ENCODE measurements around the gene KRT16.
A peak's percentile ranks its signal among the peaks of the same experiment; 100 is the strongest.
"Not testable (repeated sequence)": the region's sequence is repeated elsewhere in the genome, so short reads cannot be mapped to it uniquely, and the experiment has no call there.

The KRT16 gene

DNA sequence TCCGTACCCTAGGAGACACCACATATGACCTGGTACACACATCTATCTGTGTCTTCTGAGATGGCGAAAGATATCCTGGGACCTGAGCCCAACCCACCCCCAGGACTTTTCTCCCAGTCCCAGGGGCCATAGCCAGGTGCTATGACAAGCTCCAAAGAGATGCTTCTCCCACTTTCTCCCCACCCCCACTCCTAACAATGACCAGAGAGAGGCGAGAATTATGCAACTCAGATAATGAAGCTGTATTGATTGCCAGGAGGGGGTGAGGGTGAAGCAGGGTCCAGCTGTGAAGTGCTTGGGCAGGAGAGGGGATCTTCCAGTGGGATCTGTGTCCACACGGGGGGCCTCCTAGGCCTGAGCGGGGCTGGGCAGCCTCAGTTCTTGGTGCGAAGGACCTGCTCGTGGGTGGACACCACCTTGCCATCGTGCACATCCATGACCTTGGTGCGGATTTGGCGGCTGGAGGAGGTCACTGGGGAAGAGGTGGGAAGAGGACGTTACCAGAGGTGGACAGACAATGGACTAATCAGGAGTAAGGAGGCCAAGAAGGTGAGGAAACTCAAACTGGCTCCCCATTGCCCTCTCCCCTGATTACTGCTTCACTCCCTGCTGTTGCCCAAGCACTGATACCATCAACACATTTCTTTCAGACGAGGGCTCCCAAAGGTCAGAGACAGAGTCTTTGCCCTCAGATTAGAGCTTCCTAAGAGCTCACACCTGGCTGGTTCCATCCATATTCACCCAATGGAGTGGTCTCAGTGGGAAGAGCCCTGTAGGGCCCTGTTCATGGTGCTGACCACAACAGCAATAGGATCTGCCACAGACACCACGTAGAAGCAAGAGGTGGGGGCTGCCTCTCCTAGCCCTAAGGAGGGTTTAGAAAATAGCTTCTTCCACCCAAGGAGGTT is 30.3 kb downstream of the KRT16 start:
- DNase-seq = not testable (repeated sequence)

DNA sequence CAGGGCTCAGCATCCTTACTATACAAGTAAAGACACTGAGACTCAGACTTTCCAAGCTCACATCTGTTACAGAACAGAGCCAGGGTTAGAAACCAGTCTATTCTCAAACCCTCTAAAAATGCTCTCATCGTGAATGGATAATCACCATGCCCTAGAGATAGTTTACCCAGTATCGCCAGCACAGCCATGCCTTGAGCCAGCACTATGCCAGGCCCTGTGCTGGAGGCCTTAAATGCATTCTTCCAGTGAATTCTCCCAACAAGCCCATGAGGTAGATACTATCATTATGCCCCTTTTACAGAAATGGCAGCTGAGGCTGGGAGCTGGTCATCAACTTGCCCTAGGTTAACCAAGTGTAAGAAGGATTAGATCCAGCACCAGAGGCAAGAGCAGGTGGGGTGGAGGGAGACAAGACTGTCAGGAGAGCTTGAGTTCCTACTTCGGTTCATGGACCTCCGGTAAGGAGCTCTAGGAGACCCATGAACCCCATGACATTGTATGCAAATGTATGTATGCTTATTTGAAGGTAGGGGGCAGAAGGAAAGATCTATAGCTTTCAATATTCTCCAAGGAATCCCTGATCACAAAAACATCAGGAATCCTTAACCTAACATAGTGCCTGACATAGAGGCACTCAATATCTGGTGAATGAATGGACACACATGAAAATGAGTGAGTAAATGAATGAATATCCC is 31.1 kb downstream of the KRT16 start:
- DNase-seq = no peak

DNA sequence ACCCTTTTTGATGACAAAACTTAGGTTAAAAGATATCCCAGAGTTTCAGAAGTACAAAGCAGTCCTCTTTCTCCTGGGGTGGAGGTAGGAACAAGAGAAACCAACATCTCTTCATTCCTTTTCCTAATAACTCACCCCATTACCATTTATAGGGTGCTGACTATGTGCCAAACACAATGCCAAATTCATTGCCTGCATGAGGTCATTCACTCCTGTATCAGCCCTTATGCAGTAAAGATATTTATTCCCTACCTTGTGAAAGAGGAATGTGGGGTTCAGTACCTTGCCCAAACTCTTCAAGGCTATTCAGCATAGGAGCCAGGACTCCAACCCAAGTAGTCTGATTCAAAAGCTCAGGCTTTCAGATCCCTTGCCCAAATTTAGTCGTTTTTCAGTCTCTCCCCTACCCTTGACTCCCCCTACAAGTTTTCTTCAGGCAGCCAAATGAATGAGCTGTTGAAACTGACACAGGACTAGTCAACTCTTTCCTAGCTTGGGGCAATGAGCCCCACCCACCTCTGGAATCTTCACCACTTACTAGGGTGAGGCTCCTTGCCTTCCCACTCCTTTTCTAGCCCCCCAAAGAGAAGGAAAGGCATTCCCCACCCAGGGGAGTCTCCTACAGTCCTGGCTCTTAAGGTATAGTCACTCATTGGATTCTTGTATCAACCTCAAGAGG is 31.7 kb downstream of the KRT16 start:
- no peak for DNase-seq

DNA sequence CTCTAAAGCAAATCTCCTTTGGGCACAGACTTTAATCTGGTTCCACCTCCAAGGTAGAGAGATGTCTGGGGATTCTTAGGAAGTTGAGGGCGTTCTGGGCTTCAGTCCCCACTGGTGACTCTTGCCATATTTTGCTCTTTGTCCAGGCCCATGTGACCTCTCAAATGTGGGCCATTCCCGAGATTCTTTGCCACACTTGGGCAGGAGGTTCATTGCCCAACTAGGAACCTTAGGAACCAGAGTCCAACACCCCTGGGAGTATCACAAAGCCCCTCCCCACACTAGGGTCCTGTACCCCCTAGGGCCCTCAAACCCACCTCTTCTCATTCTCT is 32.4 kb downstream of the KRT16 start:
- no peak for DNase-seq

DNA sequence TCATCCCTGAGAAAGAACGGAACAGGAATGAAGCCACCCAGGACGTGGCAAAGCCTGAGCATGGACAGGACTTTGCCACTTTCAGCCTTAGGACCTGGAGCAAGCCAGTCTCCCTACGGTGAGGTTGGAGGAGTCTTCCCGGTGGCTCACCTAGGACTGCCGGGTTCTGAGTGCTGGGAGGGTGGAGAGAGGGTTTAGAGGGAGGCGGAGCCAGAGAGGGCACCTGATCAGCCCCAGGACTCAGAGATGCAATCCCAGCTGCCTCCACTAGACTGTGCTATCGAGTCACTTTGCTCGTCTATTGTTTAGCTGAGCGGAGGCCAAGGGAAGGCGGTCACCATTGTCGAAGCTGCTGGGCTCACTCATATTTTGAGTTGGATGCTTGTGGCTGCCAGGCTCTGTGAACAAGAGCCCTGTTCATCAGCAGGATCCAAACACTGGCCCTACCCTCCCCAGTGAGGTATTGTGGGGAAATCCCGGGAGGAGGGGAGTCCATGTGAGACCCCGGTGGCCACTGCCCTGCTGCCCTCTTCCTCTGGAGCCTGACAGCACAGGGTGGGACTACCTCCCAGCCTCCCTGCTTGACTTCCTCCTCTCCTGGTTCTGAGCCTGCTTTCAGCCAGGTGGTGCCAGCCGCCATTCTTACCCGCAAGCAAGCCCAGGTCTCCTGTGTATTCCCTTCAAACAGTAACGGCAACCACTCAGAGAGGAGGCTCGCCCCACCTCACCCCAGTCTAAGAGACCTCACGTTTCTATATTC is 32.9 kb downstream of the KRT16 start:
- peak; percentile 87 for DNase-seq

DNA sequence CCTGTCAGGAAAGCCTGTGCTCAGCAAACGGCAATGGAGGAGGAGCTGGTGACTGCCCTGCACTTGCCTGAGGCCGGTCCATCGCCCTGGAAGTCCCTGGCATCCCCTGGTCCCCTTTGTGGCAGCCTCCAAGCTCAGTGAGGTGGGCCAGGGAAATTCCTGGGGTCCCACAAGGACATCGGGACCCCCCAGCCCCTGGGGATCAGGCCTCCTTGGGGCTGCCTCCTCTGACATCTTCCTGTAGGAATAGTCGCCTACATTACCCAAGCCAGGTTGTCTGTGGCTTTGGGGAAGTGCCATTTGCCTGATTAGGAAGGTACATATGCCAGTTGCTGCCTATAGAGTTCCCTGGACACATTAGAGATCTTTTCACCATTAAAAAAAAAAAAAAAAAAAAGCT is 33.6 kb downstream of the KRT16 start:
- no peak for DNase-seq

DNA sequence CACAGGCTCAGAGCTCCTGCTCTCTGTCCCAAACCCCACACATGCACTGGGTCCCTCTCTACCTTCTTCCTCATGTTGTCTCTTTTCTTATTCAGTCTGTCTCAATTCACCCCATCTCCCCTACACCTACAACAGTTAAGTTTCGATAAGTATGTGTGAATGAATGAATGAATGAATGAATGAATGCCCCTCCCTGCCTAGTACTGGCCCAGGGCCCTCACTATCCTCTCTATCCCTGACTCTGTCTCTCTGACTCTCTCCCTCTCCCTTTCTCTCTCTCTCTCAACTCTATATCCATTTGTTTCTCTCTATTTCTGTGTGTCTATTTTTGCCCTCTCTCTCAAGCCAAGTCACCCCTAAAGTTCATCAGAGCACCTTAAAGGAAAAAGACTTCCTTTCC is 34.0 kb downstream of the KRT16 start:
- no peak for DNase-seq

DNA sequence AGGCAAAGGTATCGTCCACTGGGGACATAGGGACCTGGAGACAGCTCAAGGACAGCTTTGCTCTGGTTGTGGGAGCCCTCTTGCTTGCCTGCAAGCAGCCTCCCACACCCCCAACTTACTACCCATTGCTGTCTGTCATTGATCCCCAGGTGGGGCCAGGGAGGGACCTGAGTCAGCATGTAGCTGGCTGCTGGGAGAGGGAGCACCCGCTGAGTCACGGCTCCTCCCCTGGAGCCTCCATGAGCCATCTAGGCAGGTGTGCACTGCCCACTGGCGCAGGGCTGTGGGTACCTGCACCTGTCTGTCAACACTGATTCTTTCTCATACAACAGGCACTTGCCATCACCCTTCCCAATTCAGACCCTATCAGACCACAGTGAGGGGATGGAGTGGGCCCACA is 35.8 kb downstream of the KRT16 start:
- DNase-seq = not testable (repeated sequence)

DNA sequence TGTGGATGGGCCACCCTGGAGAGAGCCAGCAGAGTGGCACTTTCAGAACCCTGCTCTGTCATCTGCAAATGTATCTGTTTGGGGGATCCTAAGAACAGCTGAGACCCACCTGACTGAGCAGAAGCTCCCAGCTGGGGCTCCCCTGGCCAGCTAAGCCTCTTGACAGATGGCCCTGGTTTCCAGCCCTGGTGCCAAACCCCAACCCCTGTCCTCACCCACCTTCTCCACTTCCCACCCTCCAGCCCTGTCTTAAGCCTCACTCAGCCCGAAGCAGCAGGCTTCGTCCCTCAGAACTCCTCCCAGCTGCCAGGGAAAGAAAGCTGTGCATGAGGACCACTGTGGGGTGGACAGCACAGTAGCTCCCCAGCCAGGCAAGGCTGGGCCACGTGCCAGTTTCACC is 37.2 kb downstream of the KRT16 start:
- DNase-seq = no peak

DNA sequence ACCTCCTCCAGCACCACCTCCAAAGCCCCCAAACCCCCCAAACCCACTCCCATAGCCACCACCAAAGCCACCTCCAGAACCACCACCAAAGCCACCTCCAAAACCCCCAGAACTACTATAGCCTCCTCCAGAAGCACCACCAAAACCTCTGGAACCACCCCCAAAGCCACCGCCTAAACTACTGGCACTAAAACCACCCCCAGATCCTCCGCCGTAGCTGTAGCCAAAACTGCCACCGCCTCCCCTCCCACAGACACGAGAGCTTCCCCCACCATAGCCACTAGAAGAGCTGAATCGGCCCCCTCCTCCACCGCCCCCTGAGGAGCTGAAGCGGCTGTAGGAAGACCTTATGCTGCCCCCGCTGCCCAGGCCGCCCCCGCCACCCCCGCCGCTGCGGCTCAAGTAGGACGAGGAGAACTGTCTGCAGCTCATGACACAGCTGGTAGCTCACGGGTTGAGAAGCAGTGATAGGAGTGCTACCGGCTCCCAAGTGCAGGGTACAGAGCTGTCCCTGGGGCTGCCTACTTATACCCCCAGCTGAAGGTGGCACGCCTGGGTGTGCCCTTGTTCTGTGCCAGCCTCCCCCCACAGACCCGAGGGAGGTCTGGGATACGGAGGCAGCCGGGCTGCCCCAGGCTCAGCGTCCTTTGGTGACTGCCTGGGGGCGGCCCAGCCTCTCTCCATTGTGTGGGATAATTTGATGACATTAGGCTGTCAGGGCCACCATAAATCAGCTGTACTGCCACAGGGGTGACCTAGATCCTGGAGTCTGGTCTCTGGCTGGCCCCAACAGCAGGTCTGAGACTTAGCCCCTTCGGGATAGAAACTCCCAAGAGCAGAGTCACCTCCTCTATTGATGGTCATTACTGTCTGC is 40.8 kb downstream of the KRT16 start, which contains the start of gene KRT9:
Gene KRT9 (minus strand): TSS at position 499 of the 874 bp plus-strand sequence. CDS start 67 bp downstream, at position 432.
- DNase-seq = peak; percentile 74

DNA sequence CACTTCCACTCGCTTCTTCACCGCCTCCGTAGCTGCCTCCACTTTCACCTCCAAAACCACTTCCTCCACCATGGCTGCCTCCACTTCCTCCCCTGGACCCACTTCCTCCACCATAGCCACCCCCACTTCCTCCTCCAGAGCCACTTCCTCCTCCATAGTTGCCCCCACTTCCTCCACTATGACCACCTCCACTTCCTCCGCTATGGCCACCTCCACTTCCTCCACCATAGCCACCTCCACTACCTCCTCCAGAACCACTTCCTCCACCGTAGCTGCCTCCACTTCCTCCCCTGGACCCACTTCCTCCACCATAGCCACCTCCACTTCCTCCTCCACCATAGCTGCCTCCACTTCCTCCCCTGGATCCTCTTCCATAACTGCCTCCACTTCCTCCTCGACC is 45.2 kb downstream of the KRT16 start:
- no peak for DNase-seq

DNA sequence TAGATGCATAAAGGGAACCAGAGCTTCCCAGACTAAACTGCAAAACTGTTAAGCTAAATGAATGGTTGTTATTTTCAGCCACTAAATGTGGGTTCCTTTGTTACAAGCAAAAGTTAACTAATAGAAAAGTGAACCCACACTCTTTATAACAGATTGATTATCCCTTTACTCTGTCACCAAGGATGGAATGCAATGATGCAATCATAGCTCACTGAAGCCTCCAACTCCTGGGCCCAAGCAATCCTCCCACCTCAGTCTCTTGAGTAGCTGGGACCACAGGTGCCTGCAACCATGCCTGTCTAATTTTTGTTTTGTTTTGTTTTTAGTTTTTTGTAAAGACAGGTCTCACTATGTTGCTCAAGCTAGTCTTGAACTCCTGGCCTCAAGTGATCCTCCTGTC is 47.2 kb downstream of the KRT16 start:
- DNase-seq = no peak

DNA sequence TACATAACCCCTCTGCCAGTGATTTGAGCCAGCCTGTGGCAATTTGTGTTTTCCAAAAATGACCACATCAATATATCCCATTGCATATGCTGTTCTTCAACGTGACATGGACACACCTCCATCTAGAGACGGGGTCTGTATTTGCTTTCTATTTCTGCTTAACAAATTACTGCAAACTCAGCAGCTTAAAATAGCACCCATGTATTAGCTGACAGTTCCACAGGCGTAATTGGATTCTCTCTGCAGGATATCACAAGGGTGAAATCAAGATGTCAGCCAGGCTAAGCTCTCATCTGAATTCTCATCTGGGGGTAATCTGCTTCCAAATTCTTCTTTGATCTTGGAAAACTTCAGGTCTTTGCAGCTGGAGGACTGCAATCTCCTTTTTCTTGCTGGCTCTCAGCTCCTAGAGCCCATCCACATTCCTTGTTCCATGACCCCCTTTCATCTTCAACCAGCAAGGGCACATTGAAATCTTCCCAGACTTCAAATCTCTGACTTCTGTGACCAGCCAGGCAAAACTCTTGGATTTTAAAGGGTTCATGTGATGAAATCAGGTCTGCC is 48.9 kb downstream of the KRT16 start:
- no peak for DNase-seq

DNA sequence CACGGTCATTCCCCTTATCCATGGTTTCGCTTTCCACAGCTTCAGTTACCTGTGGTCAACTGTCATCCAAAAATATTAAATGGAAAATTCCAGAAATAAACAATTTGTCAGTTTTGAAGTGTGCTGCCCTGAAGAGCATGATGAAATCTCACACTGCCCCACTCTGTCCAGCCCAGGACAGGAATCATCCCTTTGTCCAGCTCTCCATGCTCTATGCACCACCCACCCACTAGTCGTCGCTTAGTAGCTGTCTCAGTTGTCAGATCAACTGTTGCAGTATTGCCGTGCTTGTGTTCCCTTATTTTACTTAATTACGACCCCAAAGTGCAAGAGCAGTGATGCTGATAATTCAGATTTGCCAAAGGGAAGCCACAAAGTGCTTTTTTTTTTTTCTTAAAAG is 51.0 kb downstream of the KRT16 start:
- no peak for DNase-seq
